ENCODE measurements around the gene MFSD6. TPM values are rescaled to one million over a fixed set of nuclear protein-coding genes. Genes with fewer than 3 reads are reported as not detected.

Gene MFSD6
- polyA plus RNA-seq, 2 of the 4 experiments (the other 2 are of a cell fraction): 14.3 to 41.3 TPM

DNA sequence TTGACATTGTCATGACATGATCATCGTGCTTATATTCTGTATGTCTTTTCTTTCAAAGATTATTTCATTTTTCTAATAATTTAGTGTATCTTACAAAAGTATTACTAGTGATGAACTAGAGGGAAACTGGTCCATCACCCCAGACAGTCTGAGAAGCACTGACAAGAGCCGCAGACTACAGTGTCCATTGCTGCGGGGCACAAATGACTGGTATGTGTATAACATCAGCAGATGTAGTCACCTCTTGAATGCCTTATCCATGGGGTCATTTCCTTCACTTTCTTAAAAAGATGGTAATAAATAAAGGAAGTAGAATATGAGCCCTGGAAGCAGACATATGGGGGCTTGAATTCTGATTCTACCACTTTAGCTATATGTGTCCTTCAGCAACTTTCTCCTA lies 96.8 kb downstream of the MFSD6 start:
- Histone ChIP-seq H3K9me3 (no peaks in the 10 kb centered on the region), H3K27ac (no peak overlapping the region; a peak in 1 of 6 replicates), H3K4me3 (no peak overlapping the region), H3K4me2 (no peak overlapping the region), H3K4me1 (peaks cover 36% of the 10 kb centered on the region)
- TF ChIP-seq E2F6 (IDR thresholded peaks at IDR 0.05; ENCODE audit: borderline replicate concordance, low read depth) (no peak), EP300 (IDR thresholded peaks at IDR 0.05) (no peak), KDM1A (IDR thresholded peaks at IDR 0.05; ENCODE audit: low read depth) (no peak), HOXA7 (CRISPR knock-in tag; IDR thresholded peaks at IDR 0.05) (no peak), MYC (IDR thresholded peaks at IDR 0.05; ENCODE audit: borderline replicate concordance, low read length) (no peak)
- TF ChIP-seq, protein P1, sequence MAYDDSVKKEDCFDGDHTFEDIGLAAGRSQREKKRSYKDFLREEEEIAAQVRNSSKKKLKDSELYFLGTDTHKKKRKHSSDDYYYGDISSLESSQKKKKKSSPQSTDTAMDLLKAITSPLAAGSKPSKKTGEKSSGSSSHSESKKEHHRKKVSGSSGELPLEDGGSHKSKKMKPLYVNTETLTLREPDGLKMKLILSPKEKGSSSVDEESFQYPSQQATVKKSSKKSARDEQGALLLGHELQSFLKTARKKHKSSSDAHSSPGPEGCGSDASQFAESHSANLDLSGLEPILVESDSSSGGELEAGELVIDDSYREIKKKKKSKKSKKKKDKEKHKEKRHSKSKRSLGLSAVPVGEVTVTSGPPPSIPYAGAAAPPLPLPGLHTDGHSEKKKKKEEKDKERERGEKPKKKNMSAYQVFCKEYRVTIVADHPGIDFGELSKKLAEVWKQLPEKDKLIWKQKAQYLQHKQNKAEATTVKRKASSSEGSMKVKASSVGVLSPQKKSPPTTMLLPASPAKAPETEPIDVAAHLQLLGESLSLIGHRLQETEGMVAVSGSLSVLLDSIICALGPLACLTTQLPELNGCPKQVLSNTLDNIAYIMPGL (CRISPR knock-in tag; IDR thresholded peaks at IDR 0.05; ENCODE audit: borderline replicate concordance): no peak
- TF ChIP-seq, protein P2, sequence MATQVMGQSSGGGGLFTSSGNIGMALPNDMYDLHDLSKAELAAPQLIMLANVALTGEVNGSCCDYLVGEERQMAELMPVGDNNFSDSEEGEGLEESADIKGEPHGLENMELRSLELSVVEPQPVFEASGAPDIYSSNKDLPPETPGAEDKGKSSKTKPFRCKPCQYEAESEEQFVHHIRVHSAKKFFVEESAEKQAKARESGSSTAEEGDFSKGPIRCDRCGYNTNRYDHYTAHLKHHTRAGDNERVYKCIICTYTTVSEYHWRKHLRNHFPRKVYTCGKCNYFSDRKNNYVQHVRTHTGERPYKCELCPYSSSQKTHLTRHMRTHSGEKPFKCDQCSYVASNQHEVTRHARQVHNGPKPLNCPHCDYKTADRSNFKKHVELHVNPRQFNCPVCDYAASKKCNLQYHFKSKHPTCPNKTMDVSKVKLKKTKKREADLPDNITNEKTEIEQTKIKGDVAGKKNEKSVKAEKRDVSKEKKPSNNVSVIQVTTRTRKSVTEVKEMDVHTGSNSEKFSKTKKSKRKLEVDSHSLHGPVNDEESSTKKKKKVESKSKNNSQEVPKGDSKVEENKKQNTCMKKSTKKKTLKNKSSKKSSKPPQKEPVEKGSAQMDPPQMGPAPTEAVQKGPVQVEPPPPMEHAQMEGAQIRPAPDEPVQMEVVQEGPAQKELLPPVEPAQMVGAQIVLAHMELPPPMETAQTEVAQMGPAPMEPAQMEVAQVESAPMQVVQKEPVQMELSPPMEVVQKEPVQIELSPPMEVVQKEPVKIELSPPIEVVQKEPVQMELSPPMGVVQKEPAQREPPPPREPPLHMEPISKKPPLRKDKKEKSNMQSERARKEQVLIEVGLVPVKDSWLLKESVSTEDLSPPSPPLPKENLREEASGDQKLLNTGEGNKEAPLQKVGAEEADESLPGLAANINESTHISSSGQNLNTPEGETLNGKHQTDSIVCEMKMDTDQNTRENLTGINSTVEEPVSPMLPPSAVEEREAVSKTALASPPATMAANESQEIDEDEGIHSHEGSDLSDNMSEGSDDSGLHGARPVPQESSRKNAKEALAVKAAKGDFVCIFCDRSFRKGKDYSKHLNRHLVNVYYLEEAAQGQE (IDR thresholded peaks at IDR 0.05): no peak
- ATAC-seq (no peak), DNase-seq (ENCODE audit: low read depth in 1 of 2, low spot score in 1 of 2) (no peak), FAIRE-seq (no peak)
- WGBS (ENCODE audit: missing lambda C conversion rate): 87% methylated on average over 3 of the region's 3 CpGs
- CTCF ChIA-PET: no interaction called here
- POLR2A ChIA-PET: no interaction called here

DNA sequence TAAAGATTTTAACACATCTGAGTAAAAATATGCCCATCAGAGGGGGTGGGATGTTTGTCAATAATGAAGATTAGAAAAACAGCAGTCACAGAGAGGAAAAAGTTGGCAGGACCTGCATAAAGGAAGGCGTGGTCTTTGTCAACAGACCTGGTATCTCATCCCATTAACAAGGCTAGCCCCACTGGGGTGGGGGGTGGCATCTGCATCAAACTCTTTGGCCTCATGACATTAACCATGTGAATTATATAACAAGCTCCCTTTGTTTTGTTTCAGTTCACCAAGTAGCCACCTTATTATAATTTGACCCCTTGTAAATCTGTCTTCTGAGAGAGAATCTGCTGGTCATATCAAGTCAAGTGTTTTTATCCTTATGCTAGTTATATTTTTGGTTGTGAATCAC lies 97.5 kb downstream of the MFSD6 start:
- DNase-seq (ENCODE audit: low read depth in 1 of 2, low spot score in 1 of 2) (peak in 1 of 2 experiments; percentile 39), FAIRE-seq (no peak), ATAC-seq (no peak)
- ChIA-PET CTCF (interaction anchor here (0.6 kb wide), 1 partner anchor 51 kb away, joined by 3 read pairs; no protein-coding TSS in a partner anchor), POLR2A (no interaction called here)
- H3K4me2 ChIP-seq: peak overlapping the region; percentile 48
- H3K9me3 ChIP-seq: no peaks in the 10 kb centered on the region
- peaks cover 36% of the 10 kb centered on the region for H3K4me1 ChIP-seq
- no peak overlapping the region; a peak in 1 of 6 replicates for H3K27ac ChIP-seq
- WGBS (ENCODE audit: missing lambda C conversion rate): 64% methylated on average over 1 of the region's 1 CpG
- H3K4me3 ChIP-seq: no peak overlapping the region
- TF ChIP-seq FOSL2 (IDR thresholded peaks at IDR 0.05) (no peak), FOSL2 (CRISPR knock-in tag; IDR thresholded peaks at IDR 0.05) (no peak), BHLHE40 (IDR thresholded peaks at IDR 0.05; ENCODE audit: low read depth, low read length) (no peak), ESRRA (IDR thresholded peaks at IDR 0.05; ENCODE audit: borderline replicate concordance, low read length) (no peak), NR3C1 (IDR thresholded peaks at IDR 0.05) (no peak), JUN (IDR thresholded peaks at IDR 0.05) (no peak), CHD2 (IDR thresholded peaks at IDR 0.05; ENCODE audit: low read length, partially characterized antibody) (no peak)
- TF ChIP-seq, protein P3, sequence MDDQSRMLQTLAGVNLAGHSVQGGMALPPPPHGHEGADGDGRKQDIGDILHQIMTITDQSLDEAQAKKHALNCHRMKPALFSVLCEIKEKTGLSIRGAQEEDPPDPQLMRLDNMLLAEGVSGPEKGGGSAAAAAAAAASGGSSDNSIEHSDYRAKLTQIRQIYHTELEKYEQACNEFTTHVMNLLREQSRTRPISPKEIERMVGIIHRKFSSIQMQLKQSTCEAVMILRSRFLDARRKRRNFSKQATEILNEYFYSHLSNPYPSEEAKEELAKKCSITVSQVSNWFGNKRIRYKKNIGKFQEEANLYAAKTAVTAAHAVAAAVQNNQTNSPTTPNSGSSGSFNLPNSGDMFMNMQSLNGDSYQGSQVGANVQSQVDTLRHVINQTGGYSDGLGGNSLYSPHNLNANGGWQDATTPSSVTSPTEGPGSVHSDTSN (IDR thresholded peaks at IDR 0.05): no peak

- POLR2A ChIA-PET: no interaction called here
- no peak for DNase-seq (ENCODE audit: low read depth in 1 of 2, low spot score in 1 of 2)
- ATAC-seq: no peak
- no peak overlapping the region for H3K27ac ChIP-seq
- H3K4me3 ChIP-seq: no peak overlapping the region
- H3K4me2 ChIP-seq: no peak overlapping the region
- WGBS (ENCODE audit: missing lambda C conversion rate): 63% methylated on average over 2 of the region's 2 CpGs
- no peak for FAIRE-seq
- CTCF ChIA-PET: interaction anchor here (0.5 to 0.9 kb wide), 3 partner anchors 79 to 308 kb away, joined by 3 to 5 read pairs (median 4); no protein-coding TSS in a partner anchor
- H3K4me1 ChIP-seq: peaks cover 32% of the 10 kb centered on the region
- H3K9me3 ChIP-seq: no peaks in the 10 kb centered on the region
- TF ChIP-seq PHF8 (IDR thresholded peaks at IDR 0.05; ENCODE audit: borderline replicate concordance, low read depth) (no peak), RNF2 (IDR thresholded peaks at IDR 0.05; ENCODE audit: borderline replicate concordance, low read depth) (no peak), POLR2AphosphoS2 (conservative IDR thresholded peaks at IDR 0.05; ENCODE audit: low read length) (no peak), E2F6 (IDR thresholded peaks at IDR 0.05; ENCODE audit: borderline replicate concordance, low read depth) (no peak), RARB (CRISPR knock-in tag; IDR thresholded peaks at IDR 0.05) (no peak), ZSCAN20 (CRISPR knock-in tag; IDR thresholded peaks at IDR 0.05) (no peak), CEBPB (IDR thresholded peaks at IDR 0.05) (no peak), ATOH8 (CRISPR knock-in tag; IDR thresholded peaks at IDR 0.05; ENCODE audit: low read depth) (no peak), FOSB (CRISPR knock-in tag; IDR thresholded peaks at IDR 0.05) (no peak), NPAS2 (CRISPR knock-in tag; IDR thresholded peaks at IDR 0.05; ENCODE audit: borderline replicate concordance) (no peak), HEYL (CRISPR knock-in tag; IDR thresholded peaks at IDR 0.05) (no peak)
These were observed 98.5 kb downstream of the MFSD6 start for GRCh38 chr2:190506666-190507065.
